Upper lobe of left lung (tissue), 6 donors: Measurements from ENCODE around the gene JSRP1. TPM values are rescaled to one million over a fixed set of nuclear protein-coding genes. Genes with fewer than 3 reads are reported as not detected.
A peak's percentile ranks its signal among the peaks of the same experiment; 100 is the strongest.

Source experiments
- ATAC-seq, 2 donors: fragments of 200-7000 bp; cut with Tn5 transposase; one replicate each; pipeline ENCODE4 v1.9.1; 2022; ENCODE audit warnings: mild to moderate bottlenecking in 2 of 2, moderate library complexity in 2 of 2; ENCODE audit not compliant: low FRiP score in 2 of 2
- DNase-seq, 2 donors: peaks; one replicate each; pipeline ENCODE4 v3.0.0-alpha.2; 2019 to 2020
- H3K27ac ChIP-seq, 4 donors: fragments of 200-600 bp; sonication (generic); one replicate each; pipeline ENCODE4 v1.5.1; 2016 to 2019
- H3K27me3 ChIP-seq, 4 donors: fragments of 200-600 bp; sonication (generic); one replicate each; pipeline ENCODE4 v1.5.1; 2017 to 2019
- H3K36me3 ChIP-seq, 4 donors: fragments of 200-600 bp; sonication (generic); one replicate each; pipeline ENCODE4 v1.5.1; 2016 to 2019
- H3K4me1 ChIP-seq, 4 donors: fragments of 200-600 bp; sonication (generic); one replicate each; pipeline ENCODE4 v1.5.1; 2018 to 2019
- H3K4me3 ChIP-seq, 4 donors: fragments of 200-600 bp; sonication (generic); one replicate each; pipeline ENCODE4 v1.5.1; 2017 to 2019; ENCODE audit warnings: mild to moderate bottlenecking in 2 of 4, moderate library complexity in 1 of 4
- H3K9me3 ChIP-seq, 4 donors: fragments of 200-600 bp; sonication (generic); one replicate each; pipeline ENCODE4 v1.5.1; 2018 to 2019
- CTCF ChIP-seq, 6 experiments: fragments of 450-650 bp in 4 of 6; fragments of 200-600 bp in 2 of 6; sonication (generic) in 2 of 6; IDR thresholded peaks; one replicate each; pipeline ENCODE4 v1.5.1; 2016 to 2019; ENCODE audit warnings: antibody characterized with exemption in 6 of 6
- EP300 ChIP-seq, 4 donors: sonication (generic); formaldehyde crosslinking; IDR thresholded peaks; one replicate each; pipeline ENCODE4 v1.5.1; 2017; ENCODE audit warnings: antibody characterized with exemption in 4 of 4, control low read depth in 2 of 4
- POLR2A ChIP-seq, 4 donors: fragments of 450-650 bp; IDR thresholded peaks; one replicate each; pipeline ENCODE4 v1.5.1; 2016 to 2017; ENCODE audit warnings: antibody characterized with exemption in 4 of 4, mild to moderate bottlenecking in 2 of 4
- POLR2AphosphoS5 ChIP-seq, 2 donors: sonication (generic); formaldehyde crosslinking; IDR thresholded peaks; one replicate each; pipeline ENCODE4 v1.5.1; 2017; ENCODE audit warnings: antibody characterized with exemption in 2 of 2
- WGBS, 2 donors: methylation state at CpG; one replicate each; pipeline ENCODE4 v1.1.5; 2017 to 2018; 5-methylcytosine and 5-hydroxymethylcytosine counted together
- total RNA-seq, 6 donors: library from RNA; depleted of rRNA in 4 of 6; stranded (reverse); fragments of >200 nt in 4 of 6; gene quantifications; one replicate each; pipeline versions ENCODE4 v1.1.0 to v1.2.1, GENCODE V29; 2016 to 2021
- donor health status: DM: no; HTN: no; CAD: no; lungs with moderate emphysema.
- donor health status: DM: no; HTN: yes; CAD: no; lungs with severe emphysema.

Gene JSRP1
- total RNA-seq, 6 donors from 2014 or later = 1.2 to 3.7 (median 1.7) TPM; not detected in 3

- 3 to 6% methylated on average over 5 to 13 of the region's 19 CpGs for WGBS, 2 donors
- no peaks in the 10 kb centered on the region for H3K27me3 ChIP-seq
- peaks cover 46 to 65% (median 56%) of the 10 kb centered on the region in 4 donors for H3K4me1 ChIP-seq
- H3K9me3 ChIP-seq = no peaks in the 10 kb centered on the region
- ATAC-seq (no peak), DNase-seq (no peak)
- peak overlapping the region; percentile 55 to 99 (median 98) for H3K4me3 ChIP-seq
- H3K27ac ChIP-seq = peak overlapping the region; percentile 99
- H3K36me3 ChIP-seq = peaks cover 9 to 24% (median 17%) of the 10 kb centered on the region in 4 donors
- TF ChIP-seq EP300 (IDR thresholded peaks at IDR 0.05) (no peak), CTCF (IDR thresholded peaks at IDR 0.05) (no peak), POLR2A (IDR thresholded peaks at IDR 0.05) (no peak), POLR2AphosphoS5 (IDR thresholded peaks at IDR 0.05) (no peak)
Measured at GRCh38 chr19:2268861-2269243, 12.6 kb upstream of the JSRP1 start.

- H3K4me1 ChIP-seq = peaks cover 42 to 61% (median 52%) of the 10 kb centered on the region in 4 donors
- no peaks in the 10 kb centered on the region for H3K27me3 ChIP-seq
- H3K4me3 ChIP-seq = peak overlapping the region in 3 of 4 donors; percentile 98 to 99 (median 98)
- no peak for DNase-seq
- ATAC-seq = no peak
- H3K36me3 ChIP-seq = peaks cover 9 to 24% (median 17%) of the 10 kb centered on the region in 4 donors
- WGBS, 2 donors = 83 to 88% methylated on average over 4 of the region's 4 CpGs
- no peaks in the 10 kb centered on the region for H3K9me3 ChIP-seq
- H3K27ac ChIP-seq = peak overlapping the region in 2 of 4 donors; percentile 99
- TF ChIP-seq POLR2A (IDR thresholded peaks at IDR 0.05) (no peak), CTCF (IDR thresholded peaks at IDR 0.05) (no peak), POLR2AphosphoS5 (IDR thresholded peaks at IDR 0.05) (no peak), EP300 (IDR thresholded peaks at IDR 0.05) (no peak)
Measured at GRCh38 chr19:2268480-2268830, 12.2 kb upstream of the JSRP1 start.

- WGBS, 2 donors = 43 to 52% methylated on average over 11 to 15 of the region's 18 CpGs
- Histone ChIP-seq H3K36me3 (peaks cover 0 to 3% (median 0%) of the 10 kb centered on the region in 4 donors), H3K4me3 (no peak overlapping the region), H3K4me1 (peaks cover 21 to 40% (median 31%) of the 10 kb centered on the region in 4 donors), H3K27me3 (no peaks in the 10 kb centered on the region), H3K27ac (peak overlapping the region; percentile 20 to 82 (median 45)), H3K9me3 (no peaks in the 10 kb centered on the region)
- DNase-seq (peak; percentile 79 to 94), ATAC-seq (peak; percentile 45 to 55)
- peak in 1 of 4 donors; percentile 63 for TF ChIP-seq POLR2A (IDR thresholded peaks at IDR 0.05)
- TF ChIP-seq CTCF (IDR thresholded peaks at IDR 0.05) = no peak
- TF ChIP-seq POLR2AphosphoS5 (IDR thresholded peaks at IDR 0.05) = peak; percentile 12 to 34
- TF ChIP-seq EP300 (IDR thresholded peaks at IDR 0.05) = peak in 1 of 4 donors; percentile 24
Measured at GRCh38 chr19:2266183-2266993, 10.2 kb upstream of the JSRP1 start.

GRCh38 chr19:2261438-2262172 is 5.4 kb upstream of the JSRP1 start:
- DNase-seq (peak in 1 of 2 donors; percentile 61), ATAC-seq (peak in 1 of 2 donors; percentile 15)
- Histone ChIP-seq H3K27ac (no peak overlapping the region), H3K36me3 (no peaks in the 10 kb centered on the region), H3K9me3 (no peaks in the 10 kb centered on the region), H3K4me3 (no peak overlapping the region), H3K27me3 (no peaks in the 10 kb centered on the region), H3K4me1 (peaks cover 6 to 13% (median 8%) of the 10 kb centered on the region in 4 donors)
- 69 to 70% methylated on average over 7 of the region's 7 CpGs for WGBS, 2 donors
- TF ChIP-seq POLR2A (IDR thresholded peaks at IDR 0.05) (no peak), POLR2AphosphoS5 (IDR thresholded peaks at IDR 0.05) (no peak), EP300 (IDR thresholded peaks at IDR 0.05) (no peak), CTCF (IDR thresholded peaks at IDR 0.05) (peak in 5 of 6 experiments; percentile 32 to 66 (median 34))
